ENCODE data around the gene ASPHD2. TPM values are rescaled to one million over a fixed set of nuclear protein-coding genes. Genes with fewer than 3 reads are reported as not detected.

The ASPHD2 gene
- total and polyA plus RNA-seq, 4 donors, result 0.36 to 2.6 (median 1.0) TPM

DNA sequence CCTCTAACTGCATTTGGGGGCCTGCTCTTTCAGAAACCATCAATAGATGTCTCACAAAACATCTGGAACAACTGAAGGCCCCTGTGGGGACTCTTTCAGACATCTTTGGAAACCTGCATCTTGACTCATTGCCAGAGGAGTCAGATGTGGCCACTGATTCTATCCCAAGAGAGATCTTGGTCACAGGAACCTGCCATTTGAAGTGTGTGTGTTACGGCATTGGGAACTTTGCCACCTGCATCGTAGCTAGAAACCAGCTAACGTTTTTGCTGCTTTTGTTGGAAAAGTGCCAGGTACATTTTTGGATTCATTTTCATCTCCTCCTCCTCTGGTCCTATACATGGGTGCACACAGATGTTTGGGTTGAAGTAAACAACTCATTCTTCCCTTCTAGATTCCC, 58.9 kb downstream of the ASPHD2 start:
- Histone ChIP-seq H3K27ac (ENCODE audit: low read depth in 1 of 2, low read length in 2 of 2) (no peak overlapping the region), H3K27me3 (ENCODE audit: control insufficient read depth in 1 of 2, insufficient read depth in 2 of 2, low read length in 1 of 2) (no peaks in the 10 kb centered on the region), H3K4me1 (ENCODE audit: control insufficient read depth in 1 of 2, insufficient read depth in 2 of 2, low read length in 2 of 2) (peaks cover 2 to 4% of the 10 kb centered on the region in 2 donors), H3K4me3 (ENCODE audit: low read length in 2 of 2) (no peak overlapping the region), H3K36me3 (ENCODE audit: control insufficient read depth in 1 of 2, insufficient read depth in 2 of 2, low read length in 1 of 2) (peaks cover 3 to 14% of the 10 kb centered on the region in 2 donors), H3K9me3 (ENCODE audit: control insufficient read depth, low read length) (no peaks in the 10 kb centered on the region)
- intact Hi-C loops (cut with DNase I), result no loop called here
- no peak for DNase-seq
- 12 to 16% methylated on average over 3 of the region's 3 CpGs for WGBS, 2 donors
- ATAC-seq (ENCODE audit: low FRiP score), result no peak

- H3K4me3 ChIP-seq (ENCODE audit: low read length in 2 of 2), result no peak overlapping the region
- ATAC-seq (ENCODE audit: low FRiP score) (no peak), DNase-seq (no peak)
- no peaks in the 10 kb centered on the region for H3K27me3 ChIP-seq (ENCODE audit: control insufficient read depth in 1 of 2, insufficient read depth in 2 of 2, low read length in 1 of 2)
- H3K27ac ChIP-seq (ENCODE audit: low read depth in 1 of 2, low read length in 2 of 2), result no peak overlapping the region
- intact Hi-C loops (cut with DNase I), result no loop called here
- H3K9me3 ChIP-seq (ENCODE audit: control insufficient read depth, low read length), result no peaks in the 10 kb centered on the region
- WGBS, 2 donors, result 75 to 78% methylated on average over 4 of the region's 4 CpGs
- peaks cover 0 to 4% of the 10 kb centered on the region in 2 donors for H3K4me1 ChIP-seq (ENCODE audit: control insufficient read depth in 1 of 2, insufficient read depth in 2 of 2, low read length in 2 of 2)
- H3K36me3 ChIP-seq (ENCODE audit: control insufficient read depth in 1 of 2, insufficient read depth in 2 of 2, low read length in 1 of 2), result peaks cover 3 to 16% of the 10 kb centered on the region in 2 donors
Observed at GRCh38 chr22:26489447-26490036, 60.5 kb downstream of the ASPHD2 start.

DNA sequence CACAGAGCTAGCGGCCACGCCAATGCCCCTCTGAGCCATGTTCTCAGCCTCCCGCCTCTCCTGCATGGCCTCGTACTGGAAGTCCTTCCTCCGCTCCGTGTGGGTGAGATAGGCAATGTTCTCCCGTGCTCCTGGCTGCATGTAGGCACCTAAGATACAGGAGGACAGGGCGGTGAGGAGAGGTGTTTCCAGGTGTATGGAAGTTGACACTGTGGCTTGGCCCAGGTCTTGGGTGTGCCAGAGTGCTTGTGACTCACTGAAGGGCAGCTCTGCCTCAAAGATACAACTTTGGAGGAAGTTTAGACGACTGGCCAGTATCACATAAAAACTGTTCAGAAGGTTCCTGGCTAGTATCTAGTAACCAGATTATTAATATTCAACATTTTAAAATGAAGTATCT, 63.2 kb downstream of the ASPHD2 start:
- DNase-seq (no peak), ATAC-seq (ENCODE audit: low FRiP score) (no peak)
- intact Hi-C loops (cut with DNase I), result no loop called here
- Histone ChIP-seq H3K27ac (ENCODE audit: low read depth in 1 of 2, low read length in 2 of 2) (no peak overlapping the region), H3K4me1 (ENCODE audit: control insufficient read depth in 1 of 2, insufficient read depth in 2 of 2, low read length in 2 of 2) (no peaks in the 10 kb centered on the region), H3K4me3 (ENCODE audit: low read length in 2 of 2) (no peak overlapping the region), H3K27me3 (ENCODE audit: control insufficient read depth in 1 of 2, insufficient read depth in 2 of 2, low read length in 1 of 2) (no peaks in the 10 kb centered on the region), H3K9me3 (ENCODE audit: control insufficient read depth, low read length) (no peaks in the 10 kb centered on the region), H3K36me3 (ENCODE audit: control insufficient read depth in 1 of 2, insufficient read depth in 2 of 2, low read length in 1 of 2) (peaks cover 3 to 23% of the 10 kb centered on the region in 2 donors)
- WGBS, 2 donors, result 89 to 91% methylated on average over 9 of the region's 9 CpGs

DNA sequence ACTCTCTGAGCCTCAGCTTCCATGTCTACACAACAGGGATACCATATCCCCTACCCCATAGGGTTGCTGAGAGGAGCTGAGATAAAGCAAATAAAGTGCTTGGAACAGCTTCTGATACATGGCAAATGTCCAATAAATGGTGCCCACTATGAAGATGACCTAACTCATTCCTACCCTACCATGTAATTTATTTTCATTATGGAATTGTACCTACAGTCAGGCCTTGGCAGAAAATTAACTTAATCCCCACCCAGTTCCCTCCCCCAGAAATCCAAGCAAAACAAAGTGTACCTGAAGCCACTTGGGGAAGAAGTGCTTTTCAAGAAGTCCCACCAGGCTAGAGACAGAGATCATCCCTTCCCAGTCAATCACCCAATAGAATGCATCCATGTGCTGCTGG, 65.4 kb downstream of the ASPHD2 start:
- Histone ChIP-seq H3K4me3 (ENCODE audit: low read length in 2 of 2) (no peak overlapping the region), H3K27ac (ENCODE audit: low read depth in 1 of 2, low read length in 2 of 2) (no peak overlapping the region), H3K27me3 (ENCODE audit: control insufficient read depth in 1 of 2, insufficient read depth in 2 of 2, low read length in 1 of 2) (no peaks in the 10 kb centered on the region), H3K9me3 (ENCODE audit: control insufficient read depth, low read length) (no peaks in the 10 kb centered on the region), H3K36me3 (ENCODE audit: control insufficient read depth in 1 of 2, insufficient read depth in 2 of 2, low read length in 1 of 2) (peaks cover 3 to 21% of the 10 kb centered on the region in 2 donors), H3K4me1 (ENCODE audit: control insufficient read depth in 1 of 2, insufficient read depth in 2 of 2, low read length in 2 of 2) (no peaks in the 10 kb centered on the region)
- intact Hi-C loops (cut with DNase I), result no loop called here
- DNase-seq, result no peak
- ATAC-seq (ENCODE audit: low FRiP score), result no peak

Other genes starting within 250 kb of the ASPHD2 start
- gene HPS4, start 54.5 kb downstream of the ASPHD2 start, total RNA-seq, result 10 to 100 TPM; 20.5 to 35.6 TPM
- gene HPS4, start 54.5 kb downstream of the ASPHD2 start, polyA plus RNA-seq, result 10 to 100 TPM; 14.7 to 18.0 TPM
- 10 to 100 TPM; 13.0 to 18.4 TPM for gene SRRD, start 54.6 kb downstream of the ASPHD2 start, total RNA-seq
- gene SRRD, start 54.6 kb downstream of the ASPHD2 start, polyA plus RNA-seq, result 1 to 10 TPM; 3.6 to 6.4 TPM
- 10 to 100 TPM; 24.7 to 27.7 TPM for gene TFIP11, start 83.2 kb downstream of the ASPHD2 start, total RNA-seq
- 10 to 100 TPM in 1 of 2 donors, 1 to 10 TPM in 1; 6.1 to 31.4 TPM for gene TFIP11, start 83.2 kb downstream of the ASPHD2 start, polyA plus RNA-seq
- gene TPST2, start 160.9 kb downstream of the ASPHD2 start, total RNA-seq, result 10 to 100 TPM; 26.0 to 26.7 TPM
- gene TPST2, start 160.9 kb downstream of the ASPHD2 start, polyA plus RNA-seq, result 10 to 100 TPM; 10.8 TPM
- 1 to 10 TPM; 1.4 TPM for gene CRYBB1, start 188.8 kb downstream of the ASPHD2 start, total RNA-seq
- gene CRYBB1, start 188.8 kb downstream of the ASPHD2 start, polyA plus RNA-seq, result 1 to 10 TPM in 1 of 2 donors, under 1 TPM in 1; 0.43 to 4.4 TPM
- gene CRYBA4, start 192.7 kb downstream of the ASPHD2 start, total RNA-seq, result not detected
- gene CRYBA4, start 192.7 kb downstream of the ASPHD2 start, polyA plus RNA-seq, result not detected
- 1 to 10 TPM; 1.6 to 5.0 TPM for gene MIAT, start 228.3 kb downstream of the ASPHD2 start, total RNA-seq
- gene MIAT, start 228.3 kb downstream of the ASPHD2 start, polyA plus RNA-seq, result under 1 TPM in 1 of 2 donors, not detected in 1; 0.28 TPM

Measured in aorta (tissue), 5 donors.